Measurements from ENCODE around the gene CLSTN2. TPM values are rescaled to one million over a fixed set of nuclear protein-coding genes. Genes with fewer than 3 reads are reported as not detected.

The CLSTN2 gene
- total RNA-seq, 1 experiment from 2014 or later, result 0.68 TPM

DNA sequence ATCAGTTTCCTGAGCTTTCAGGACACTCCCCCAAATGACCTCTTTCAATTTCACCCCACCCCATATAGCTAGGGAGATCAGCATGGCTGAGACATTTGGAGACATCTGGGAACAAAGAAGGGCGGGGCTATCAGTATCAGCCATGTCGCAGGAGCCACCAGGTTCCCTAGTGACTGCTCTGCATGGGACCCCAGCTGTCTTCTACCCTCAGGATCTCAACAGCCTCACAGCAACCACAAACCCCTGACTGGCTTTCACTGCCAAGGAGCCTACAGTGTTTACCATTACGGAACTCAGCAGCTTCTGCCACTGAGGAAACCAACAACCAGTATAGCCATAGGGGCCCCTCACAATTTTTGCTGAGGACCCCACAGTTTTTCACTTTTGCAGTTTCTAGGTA lies 473.3 kb downstream of the CLSTN2 start:
- no peak overlapping the region for H3K27ac Mint-ChIP-seq
- Histone ChIP-seq H3K4ac (ENCODE audit: low read depth, low read length) (no peak overlapping the region), H3K79me2 (ENCODE audit: insufficient read depth, low read length) (no peaks in the 10 kb centered on the region), H3K27ac (ENCODE audit: insufficient read length, low read depth, low read length) (no peak overlapping the region), H4K20me1 (ENCODE audit: control insufficient read depth, insufficient read depth, insufficient read length) (no peaks in the 10 kb centered on the region), H4K91ac (ENCODE audit: insufficient read length, low read depth, low read length) (no peak overlapping the region), H3K18ac (ENCODE audit: insufficient read length, low read depth, low read length) (no peak overlapping the region), H2BK5ac (ENCODE audit: insufficient read length, low read length) (no peak overlapping the region), H3K4me2 (ENCODE audit: insufficient read depth, insufficient read length, low read length) (no peak overlapping the region), H3K56ac (ENCODE audit: insufficient read length, low read depth, low read length) (no peak overlapping the region), H3K23me2 (ENCODE audit: insufficient read length, low read depth, low read length, poor library complexity, severe bottlenecking) (no peaks in the 10 kb centered on the region), H4K8ac (replicated peaks; ENCODE audit: insufficient read length, low read depth, low read length) (no peak overlapping the region), H2AK5ac (ENCODE audit: insufficient read length, low read length) (no peak overlapping the region), H2BK12ac (ENCODE audit: insufficient read length, low read depth, low read length) (no peak overlapping the region), H2BK20ac (ENCODE audit: low read depth, low read length, poor library complexity, severe bottlenecking) (no peak overlapping the region), H2BK120ac (ENCODE audit: low read depth, low read length, poor library complexity, severe bottlenecking) (no peak overlapping the region), H3K9me3 (ENCODE audit: control insufficient read depth, low read depth, low read length) (no peaks in the 10 kb centered on the region), H2BK15ac (ENCODE audit: low read depth, low read length) (no peak overlapping the region), H3K9ac (ENCODE audit: extremely low read depth, insufficient read length, low read length) (no peak overlapping the region), H3K27me3 (ENCODE audit: insufficient read depth, low read length) (no peaks in the 10 kb centered on the region), H3K14ac (ENCODE audit: insufficient read depth, low read length) (no peak overlapping the region), H3K4me1 (ENCODE audit: insufficient read depth, low read length) (no peaks in the 10 kb centered on the region), H3T11ph (ENCODE audit: low read length) (no peak overlapping the region), H3K79me1 (ENCODE audit: insufficient read depth, low read depth, low read length, poor library complexity, severe bottlenecking) (no peaks in the 10 kb centered on the region), H4K5ac (ENCODE audit: insufficient read length, low read depth, low read length) (no peak overlapping the region), H2AFZ (ENCODE audit: low read length) (no peak overlapping the region), H3K23ac (ENCODE audit: insufficient read length, low read depth, low read length) (no peak overlapping the region)
- H3K27me3 Mint-ChIP-seq (ENCODE audit: low read depth), result no peaks in the 10 kb centered on the region
- no CpG with 5 or more reads among the region's 3 CpGs for whole genome bisulfite sequencing (ENCODE audit: extremely low coverage, insufficient read length, low lambda C conversion rate)
- H3K4me1 Mint-ChIP-seq, result peaks cover 2% of the 10 kb centered on the region in 2 experiments; a peak in 2 of 4 replicates
- TF ChIP-seq, protein P1, sequence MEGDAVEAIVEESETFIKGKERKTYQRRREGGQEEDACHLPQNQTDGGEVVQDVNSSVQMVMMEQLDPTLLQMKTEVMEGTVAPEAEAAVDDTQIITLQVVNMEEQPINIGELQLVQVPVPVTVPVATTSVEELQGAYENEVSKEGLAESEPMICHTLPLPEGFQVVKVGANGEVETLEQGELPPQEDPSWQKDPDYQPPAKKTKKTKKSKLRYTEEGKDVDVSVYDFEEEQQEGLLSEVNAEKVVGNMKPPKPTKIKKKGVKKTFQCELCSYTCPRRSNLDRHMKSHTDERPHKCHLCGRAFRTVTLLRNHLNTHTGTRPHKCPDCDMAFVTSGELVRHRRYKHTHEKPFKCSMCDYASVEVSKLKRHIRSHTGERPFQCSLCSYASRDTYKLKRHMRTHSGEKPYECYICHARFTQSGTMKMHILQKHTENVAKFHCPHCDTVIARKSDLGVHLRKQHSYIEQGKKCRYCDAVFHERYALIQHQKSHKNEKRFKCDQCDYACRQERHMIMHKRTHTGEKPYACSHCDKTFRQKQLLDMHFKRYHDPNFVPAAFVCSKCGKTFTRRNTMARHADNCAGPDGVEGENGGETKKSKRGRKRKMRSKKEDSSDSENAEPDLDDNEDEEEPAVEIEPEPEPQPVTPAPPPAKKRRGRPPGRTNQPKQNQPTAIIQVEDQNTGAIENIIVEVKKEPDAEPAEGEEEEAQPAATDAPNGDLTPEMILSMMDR (conservative IDR thresholded peaks at IDR 0.05), result no peak
- peaks cover 0 to 16% (median 2%) of the 10 kb centered on the region in 3 experiments; a peak in 3 of 7 replicates for H3K36me3 Mint-ChIP-seq (ENCODE audit: insufficient read depth in 1 of 3, low read depth in 3 of 3)
- peaks cover 6 to 8% of the 10 kb centered on the region in 2 experiments for H3K9me3 Mint-ChIP-seq
- no peak overlapping the region for H3K4me3 Mint-ChIP-seq
- no peak for DNase-seq

Measured in H9 (cell line).